H1 (cell line): ENCODE results near the gene SKAP1. TPM values are rescaled to one million over a fixed set of nuclear protein-coding genes. Genes with fewer than 3 reads are reported as not detected.

Experiments used
- CTCF ChIA-PET: fragments of 300-600 bp; sonication (Branson Sonifier 250); formaldehyde crosslinking; loops from one replicate; lab custom pipeline; 2021; ENCODE audit not compliant: partially characterized antibody; lab: Charles Lee
- POLR2A ChIA-PET: fragments of 300-600 bp; sonication (Branson Sonifier 250); formaldehyde crosslinking; loops from one replicate; lab custom pipeline; 2021; ENCODE audit warnings: inconsistent platforms; ENCODE audit not compliant: partially characterized antibody; lab: Charles Lee
- DNase-seq, 2 experiments: peaks; one replicate each; pipeline versions ENCODE4 v3.0.0 to v3.0.0-alpha.2; 2010 to 2022; ENCODE audit warnings: low spot score in 2 of 2, low read depth in 1 of 2, mixed read lengths in 1 of 2
- FAIRE-seq: peaks from 2 replicates; lab custom pipeline; 2011; peaks lifted over from hg19 to GRCh38; lab: Jason Lieb, UNC
- H2AFZ ChIP-seq: 2 replicates; pipeline ENCODE4 v1.8.1; 2012; ENCODE audit warnings: low read length, inconsistent platforms
- H2AK5ac ChIP-seq: 2 replicates; pipeline ENCODE4 v1.6.1; 2013; ENCODE audit warnings: low read depth, low read length
- H2BK120ac ChIP-seq: replicated peaks from 2 replicates; pipeline ENCODE3; 2013; ENCODE audit warnings: low read depth, low read length, inconsistent platforms
- H2BK12ac ChIP-seq: 2 replicates; pipeline ENCODE4 v1.6.1; 2013; ENCODE audit warnings: low read depth, low read length
- H2BK15ac ChIP-seq: 2 replicates; pipeline ENCODE4 v1.6.1; 2013; ENCODE audit warnings: low read length
- H2BK20ac ChIP-seq: 2 replicates; pipeline ENCODE4 v1.6.1; 2013; ENCODE audit warnings: low read length
- H2BK5ac ChIP-seq: 2 replicates; pipeline ENCODE4 v1.6.1; 2013; ENCODE audit warnings: low read depth, low read length
- H3K14ac ChIP-seq: 2 replicates; pipeline ENCODE4 v1.6.1; 2013; ENCODE audit warnings: inconsistent platforms; ENCODE audit not compliant: insufficient read length
- H3K18ac ChIP-seq: 2 replicates; pipeline ENCODE4 v1.6.1; 2013; ENCODE audit warnings: low read length; ENCODE audit errors: extremely low read depth
- H3K23ac ChIP-seq: 2 replicates; pipeline ENCODE4 v1.6.1; 2013; ENCODE audit warnings: inconsistent platforms; ENCODE audit not compliant: insufficient read length
- H3K23me2 ChIP-seq: 2 replicates; pipeline ENCODE4 v1.6.1; 2013; ENCODE audit warnings: low read depth, low read length
- H3K27ac ChIP-seq: 2 replicates; pipeline ENCODE4 v1.6.1; 2011; ENCODE audit warnings: low read depth, low read length, inconsistent platforms
- H3K27me3 ChIP-seq, 4 experiments: replicated peaks in 1 of 4; 1 replicate in 1 of 4; 2 replicates in 3 of 4; pipeline versions ENCODE4 v1.6.1 to v1.8.1; 2011 to 2013; ENCODE audit warnings: low read length in 3 of 4, mild to moderate bottlenecking in 3 of 4, inconsistent platforms in 2 of 4, mixed read lengths in 2 of 4, moderate library complexity in 1 of 4; ENCODE audit not compliant: control insufficient read depth in 3 of 4, insufficient read depth in 3 of 4; ENCODE audit errors: extremely low read depth in 1 of 4
- H3K36me3 ChIP-seq, 4 experiments: 2 replicates each; pipeline versions ENCODE4 v1.6.1 to v1.8.1; 2011 to 2013; ENCODE audit warnings: mild to moderate bottlenecking in 4 of 4, low read length in 3 of 4, moderate library complexity in 2 of 4, control low read depth in 1 of 4, inconsistent platforms in 1 of 4; ENCODE audit not compliant: insufficient read depth in 4 of 4, control insufficient read depth in 2 of 4
- H3K4ac ChIP-seq: replicated peaks from 2 replicates; pipeline ENCODE3; 2013; ENCODE audit warnings: low read length, low read depth, mixed read lengths, inconsistent platforms; ENCODE audit not compliant: insufficient read length
- H3K4me1 ChIP-seq, 4 experiments: replicated peaks in 1 of 4; 1 replicate in 1 of 4; 2 replicates in 3 of 4; pipeline versions ENCODE4 v1.6.1 to v1.8.1; 2011 to 2013; ENCODE audit warnings: low read length in 3 of 4, inconsistent platforms in 2 of 4, mixed read lengths in 1 of 4; ENCODE audit not compliant: insufficient read depth in 4 of 4, control insufficient read depth in 3 of 4
- H3K4me2 ChIP-seq, 2 experiments: 2 replicates each; pipeline versions ENCODE4 v1.6.1 to v1.8.1; 2011 to 2013; ENCODE audit warnings: low read depth in 2 of 2, low read length in 2 of 2, control low read depth in 1 of 2, inconsistent platforms in 1 of 2, mild to moderate bottlenecking in 1 of 2; ENCODE audit not compliant: insufficient read depth in 1 of 2
- H3K4me3 ChIP-seq, 4 experiments: fragments of 200-600, 300-600 bp in 1 of 4; sonication (generic), shearing (Covaris generic), sonication (Bioruptor Twin) in 1 of 4; 2 replicates each; pipeline versions ENCODE4 v1.5.1 to v1.8.1; 2011 to 2016; ENCODE audit warnings: low read length in 4 of 4, low read depth in 3 of 4, control low read depth in 2 of 4, inconsistent platforms in 2 of 4, mild to moderate bottlenecking in 2 of 4, mixed read lengths in 1 of 4, moderate library complexity in 1 of 4; ENCODE audit not compliant: insufficient read depth in 2 of 4; ENCODE audit errors: extremely low read depth in 1 of 4
- H3K56ac ChIP-seq: replicated peaks from 2 replicates; pipeline ENCODE3; 2013; ENCODE audit warnings: low read depth, mild to moderate bottlenecking, mixed read lengths, low read length, inconsistent platforms; ENCODE audit not compliant: insufficient read length
- H3K79me1 ChIP-seq: 2 replicates; pipeline ENCODE4 v1.6.1; 2013; ENCODE audit warnings: low read depth, low read length, control low read depth
- H3K79me2 ChIP-seq, 2 experiments: 2 replicates each; pipeline versions ENCODE4 v1.6.1 to v1.8.1; 2012 to 2013; ENCODE audit warnings: low read length in 2 of 2, mild to moderate bottlenecking in 2 of 2, inconsistent platforms in 1 of 2; ENCODE audit not compliant: insufficient read depth in 2 of 2, control insufficient read depth in 1 of 2
- H3K9ac ChIP-seq, 4 experiments: replicated peaks in 1 of 4; 1 replicate in 1 of 4; 2 replicates in 3 of 4; pipeline versions ENCODE4 v1.6.1 to v1.8.1; 2011 to 2013; ENCODE audit warnings: low read depth in 3 of 4, low read length in 3 of 4, control low read depth in 2 of 4, mild to moderate bottlenecking in 2 of 4, moderate library complexity in 2 of 4, inconsistent platforms in 1 of 4; ENCODE audit errors: extremely low read depth in 1 of 4
- H3K9me3 ChIP-seq, 2 experiments: 2 replicates each; pipeline versions ENCODE4 v1.6.1 to v1.8.1; 2012 to 2013; ENCODE audit warnings: mild to moderate bottlenecking in 2 of 2, moderate library complexity in 2 of 2, control low read depth in 1 of 2, inconsistent platforms in 1 of 2, low read depth in 1 of 2, low read length in 1 of 2, mixed read lengths in 1 of 2; ENCODE audit not compliant: insufficient read depth in 2 of 2
- H4K20me1 ChIP-seq, 2 experiments: replicated peaks in 1 of 2; 2 replicates each; pipeline versions ENCODE3 to v1.8.1; 2011 to 2013; ENCODE audit warnings: inconsistent platforms in 2 of 2, low read length in 2 of 2, mild to moderate bottlenecking in 1 of 2; ENCODE audit not compliant: insufficient read depth in 2 of 2, control insufficient read depth in 1 of 2
- H4K5ac ChIP-seq: 2 replicates; pipeline ENCODE4 v1.6.1; 2013; ENCODE audit warnings: low read length, low read depth, mixed read lengths, inconsistent platforms; ENCODE audit not compliant: insufficient read length
- H4K8ac ChIP-seq: 2 replicates; pipeline ENCODE4 v1.8.0; 2013; ENCODE audit warnings: mild to moderate bottlenecking, moderate library complexity, low read length, inconsistent platforms; ENCODE audit not compliant: insufficient read depth; ENCODE audit errors: extremely low read depth
- H4K91ac ChIP-seq: replicated peaks from 2 replicates; pipeline ENCODE3; 2013; ENCODE audit warnings: low read length, mixed read lengths, inconsistent platforms; ENCODE audit not compliant: insufficient read length
- ATF3 ChIP-seq: IDR thresholded peaks from 2 replicates; pipeline ENCODE4 v1.6.1; 2011; ENCODE audit warnings: low read depth, mild to moderate bottlenecking, low read length; ENCODE audit not compliant: insufficient read depth
- CBX5 ChIP-seq: fragments of 300-800, 300-1000 bp; sonication (generic); IDR thresholded peaks from 2 replicates; pipeline ENCODE4 v1.7.1; 2016; ENCODE audit warnings: antibody characterized with exemption, low read length, low read depth
- CREB1 ChIP-seq: IDR thresholded peaks from 2 replicates; pipeline ENCODE4 v1.6.1; 2012; ENCODE audit warnings: inconsistent platforms
- CTCF ChIP-seq, 3 experiments: IDR thresholded peaks; 1 replicate in 2 of 3; 2 replicates in 1 of 3; pipeline versions ENCODE4 v1.5.1 to v1.6.1; 2011; ENCODE audit warnings: low read length in 3 of 3, mild to moderate bottlenecking in 3 of 3, inconsistent platforms in 2 of 3, low read depth in 1 of 3, moderate library complexity in 1 of 3; ENCODE audit not compliant: insufficient read depth in 1 of 3; ENCODE audit errors: control extremely low read depth in 1 of 3
- E2F6 ChIP-seq: IDR thresholded peaks from 2 replicates; pipeline ENCODE4 v1.6.1; 2012; ENCODE audit warnings: inconsistent platforms
- KDM1A ChIP-seq: fragments of 200-600, 300-600 bp; sonication (generic); IDR thresholded peaks from 2 replicates; pipeline ENCODE4 v1.7.1; 2016; ENCODE audit warnings: mild to moderate bottlenecking, low read length, borderline replicate concordance
- SIN3A ChIP-seq, 2 experiments: IDR thresholded peaks in 1 of 2; conservative IDR thresholded peaks in 1 of 2; 2 replicates each; pipeline ENCODE4 v1.6.1; 2011 to 2012; ENCODE audit warnings: low read length in 2 of 2, improper control_type of control experiment in 1 of 2, low read depth in 1 of 2, mild to moderate bottlenecking in 1 of 2
- SIRT6 ChIP-seq: IDR thresholded peaks from one replicate; pipeline ENCODE4 v1.7.1; 2012; ENCODE audit warnings: low read length, inconsistent platforms
- SP2 ChIP-seq: IDR thresholded peaks from 2 replicates; pipeline ENCODE4 v1.6.1; 2012; ENCODE audit warnings: mild to moderate bottlenecking, low read length, inconsistent platforms
- TEAD4 ChIP-seq: IDR thresholded peaks from 2 replicates; pipeline ENCODE4 v1.6.1; 2012; ENCODE audit warnings: low read depth, low read length, inconsistent platforms, mixed read lengths
- ZNF274 ChIP-seq: IDR thresholded peaks from 2 replicates; pipeline ENCODE4 v1.7.0; 2012; ENCODE audit warnings: low read length, borderline replicate concordance; ENCODE audit errors: extremely low read depth
- WGBS, 2 experiments: shearing (Covaris generic) in 1 of 2; methylation state at CpG; one replicate each; pipeline versions ENCODE4 v1.1.6 to v1.1.7; 2013 to 2015; ENCODE audit warnings: low lambda C conversion rate in 2 of 2, mixed read lengths in 2 of 2, inconsistent platforms in 1 of 2, low coverage in 1 of 2, missing lambda C conversion rate in 1 of 2; ENCODE audit not compliant: insufficient replicate concordance in 2 of 2, insufficient coverage in 1 of 2, insufficient read length in 1 of 2; ENCODE audit errors: extremely low coverage in 1 of 2, missing lambda C conversion rate in 1 of 2; 5-methylcytosine and 5-hydroxymethylcytosine counted together
- polyA plus RNA-seq, 7 experiments: library from polyadenylated mRNA; depleted of rRNA in 3 of 7; stranded (reverse) in 5 of 7; unstranded in 2 of 7; fragments of >200 nt in 5 of 7; fragments of 200-250 nt in 2 of 7; gene quantifications; 1 replicate in 5 of 7; 2 replicates in 1 of 7; 4 replicates in 1 of 7; pipeline versions ENCODE4 v1.2.1 to v1.2.3, GENCODE V29; 2011 to 2013; ENCODE audit warnings: missing spikeins in 2 of 7, mixed read lengths in 2 of 7
- total RNA-seq: library from RNA; stranded (reverse); fragmentation: NEBNext Ultra II Directional; extraction: Animal tissue kit (Norgen Biotek cat#: 25700); gene quantifications from 2 replicates; pipeline ENCODE4 v1.2.1, GENCODE V29; 2021

The SKAP1 gene
- total and polyA plus RNA-seq, 2 of the 8 experiments (the other 6 are each of a cell fraction or from before 2014, with no cell fraction given), result not detected

GRCh38 chr17:48317732-48318131 lies 112.3 kb downstream of the SKAP1 start:
- Histone ChIP-seq H3K36me3 (no peaks in the 10 kb centered on the region), H3K14ac (no peak overlapping the region), H2BK15ac (no peak overlapping the region), H3K4me2 (no peak overlapping the region), H3K18ac (no peak overlapping the region), H3K27ac (no peak overlapping the region), H3K9ac (no peak overlapping the region), H3K9me3 (no peaks in the 10 kb centered on the region), H2BK12ac (no peak overlapping the region), H3K4me3 (no peak overlapping the region), H3K4me1 (no peaks in the 10 kb centered on the region), H2AFZ (no peak overlapping the region), H3K27me3 (no peaks in the 10 kb centered on the region), H3K4ac (no peak overlapping the region), H2AK5ac (no peak overlapping the region), H2BK120ac (no peak overlapping the region), H2BK20ac (no peak overlapping the region), H4K91ac (no peak overlapping the region), H3K79me1 (no peaks in the 10 kb centered on the region), H3K23me2 (no peaks in the 10 kb centered on the region; the same call in 1 of the 2 replicates), H3K79me2 (no peaks in the 10 kb centered on the region), H4K20me1 (no peaks in the 10 kb centered on the region), H4K5ac (no peak overlapping the region), H4K8ac (no peak overlapping the region), H3K56ac (no peak overlapping the region), H3K23ac (no peak overlapping the region), H2BK5ac (no peak overlapping the region)
- no peak for FAIRE-seq
- 100% methylated on average over 1 of the region's 1 CpG; no CpG with 5 or more reads in 1 of the 2 experiments for WGBS, 2 experiments
- DNase-seq, result no peak
- ChIA-PET CTCF (interaction anchor here (1.5 to 2.7 kb wide), 2 partner anchors 10 to 58 kb away, joined by 4 to 15 read pairs; no protein-coding TSS in a partner anchor), POLR2A (no interaction called here)
- no peak for TF ChIP-seq KDM1A
- TF ChIP-seq SP2, result no peak
- TF ChIP-seq CBX5, result no peak
- no peak for TF ChIP-seq SIRT6
- TF ChIP-seq TEAD4, result no peak
- TF ChIP-seq SIN3A (conservative IDR thresholded peaks at IDR 0.05 in 1 of 2, IDR thresholded peaks at IDR 0.05 in 1 of 2; ENCODE audit: low read depth in 1 of 2, low read length in 2 of 2), result no peak
- TF ChIP-seq ZNF274, result no peak
- TF ChIP-seq E2F6, result no peak
- TF ChIP-seq CTCF (IDR thresholded peaks at IDR 0.05; ENCODE audit: control extremely low read depth in 1 of 3, insufficient read depth in 1 of 3, low read depth in 1 of 3, low read length in 3 of 3), result no peak
- TF ChIP-seq ATF3, result no peak
- TF ChIP-seq CREB1, result no peak
